Motor neuron (in vitro differentiated cells): ENCODE measurements around the gene FBXL19. TPM values are rescaled to one million over a fixed set of nuclear protein-coding genes. Genes with fewer than 3 reads are reported as not detected.

Source experiments
- ATAC-seq, 8 experiments: fragments of 200-7000 bp; cut with Tn5 transposase; replicated peaks in 6 of 8; 2 replicates each; pipeline ENCODE4 v1.8.0; 2021; ENCODE audit warnings: mild to moderate bottlenecking in 8 of 8, moderate library complexity in 8 of 8
- H3K27ac ChIP-seq, 2 donors: fragments of 250-450 bp; sonication (Bioruptor Pico); 2 replicates each; pipeline ENCODE4 v1.9.0; 2021; ENCODE audit warnings: antibody characterized with exemption in 2 of 2, mild to moderate bottlenecking in 2 of 2, moderate library complexity in 1 of 2
- H3K4me1 ChIP-seq, 2 donors: fragments of 250-450 bp; sonication (Bioruptor Pico); replicated peaks in 1 of 2; 2 replicates each; pipeline ENCODE4 v1.6.1; 2021; ENCODE audit warnings: antibody characterized with exemption in 2 of 2, mild to moderate bottlenecking in 2 of 2, moderate library complexity in 1 of 2
- H3K4me3 ChIP-seq, 5 donors: fragments of 250-450 bp; sonication (Bioruptor Pico); 2 replicates each; pipeline ENCODE4 v1.9.0; 2021; ENCODE audit warnings: antibody characterized with exemption in 5 of 5, mild to moderate bottlenecking in 5 of 5, moderate library complexity in 4 of 5
- WGBS, 10 experiments: fragments of 450-650 bp; shearing (Covaris generic); methylation state at CpG; one replicate each; pipeline ENCODE4 v1.0.0; 2022; 5-methylcytosine and 5-hydroxymethylcytosine counted together
- in situ Hi-C, 9 experiments: fragments of 400-800 bp; cut with MboI; loops; one replicate each; pipeline ENCODE4 v1.15.0; 2021; ENCODE audit warnings: low sequenced_read_pairs in 9 of 9, low pct_unique_long_range_greater_than_20kb in 2 of 9; ENCODE audit not compliant: unreplicated experiment in 9 of 9
- total RNA-seq, 8 experiments: library from RNA; unstranded; fragments of 300-600 nt; gene quantifications; 2 replicates each; pipeline versions ENCODE4 v1.2.3 to v1.2.4, GENCODE V29; 2022

Gene FBXL19
- total RNA-seq, 8 experiments from 2014 or later, result 10.4 to 49.8 (median 31.4) TPM

GRCh38 chr16:30983289-30983889 is 60.0 kb downstream of the FBXL19 start:
- in situ Hi-C loops, result loop anchor here in 4 of 9 experiments (25.0 kb wide), 3 partner anchors 179 to 879 kb away; partner anchors contain the start of genes COX6A2 (in 2 of the 4), ZNF843 (in 2 of the 4), PRSS36 (in 1 of the 4) and ZNF267 (in 1 of the 4)

GRCh38 chr16:30983898-30984610 is 60.7 kb downstream of the FBXL19 start:
- no peak overlapping the region for H3K27ac ChIP-seq
- 30 to 100% (median 70%) methylated on average over 1 to 2 of the region's 14 CpGs; no CpG with 5 or more reads in 7 of the 10 experiments for WGBS, 10 experiments
- in situ Hi-C loops, result loop anchor here in 4 of 9 experiments (25.0 kb wide), 3 partner anchors 178 to 878 kb away; partner anchors contain the start of genes COX6A2 (in 2 of the 4), ZNF843 (in 2 of the 4), PRSS36 (in 1 of the 4) and ZNF267 (in 1 of the 4)
- peak in 2 of 8 experiments; percentile 0 to 2 for ATAC-seq
- H3K4me1 ChIP-seq, result peaks cover 3 to 11% of the 10 kb centered on the region in 2 donors
- no peak overlapping the region for H3K4me3 ChIP-seq

More at GRCh38 chr16:30983289-30983889, 60.0 kb downstream of the FBXL19 start:
- no peak overlapping the region for H3K27ac ChIP-seq
- H3K4me3 ChIP-seq, result no peak overlapping the region
- 93 to 100% (median 100%) methylated on average over 1 to 3 of the region's 25 CpGs; no CpG with 5 or more reads in 7 of the 10 experiments for WGBS, 10 experiments
- ATAC-seq, result peak in 2 of 8 experiments; percentile 0 to 3
- peaks cover 3 to 11% of the 10 kb centered on the region in 2 donors for H3K4me1 ChIP-seq

DNA sequence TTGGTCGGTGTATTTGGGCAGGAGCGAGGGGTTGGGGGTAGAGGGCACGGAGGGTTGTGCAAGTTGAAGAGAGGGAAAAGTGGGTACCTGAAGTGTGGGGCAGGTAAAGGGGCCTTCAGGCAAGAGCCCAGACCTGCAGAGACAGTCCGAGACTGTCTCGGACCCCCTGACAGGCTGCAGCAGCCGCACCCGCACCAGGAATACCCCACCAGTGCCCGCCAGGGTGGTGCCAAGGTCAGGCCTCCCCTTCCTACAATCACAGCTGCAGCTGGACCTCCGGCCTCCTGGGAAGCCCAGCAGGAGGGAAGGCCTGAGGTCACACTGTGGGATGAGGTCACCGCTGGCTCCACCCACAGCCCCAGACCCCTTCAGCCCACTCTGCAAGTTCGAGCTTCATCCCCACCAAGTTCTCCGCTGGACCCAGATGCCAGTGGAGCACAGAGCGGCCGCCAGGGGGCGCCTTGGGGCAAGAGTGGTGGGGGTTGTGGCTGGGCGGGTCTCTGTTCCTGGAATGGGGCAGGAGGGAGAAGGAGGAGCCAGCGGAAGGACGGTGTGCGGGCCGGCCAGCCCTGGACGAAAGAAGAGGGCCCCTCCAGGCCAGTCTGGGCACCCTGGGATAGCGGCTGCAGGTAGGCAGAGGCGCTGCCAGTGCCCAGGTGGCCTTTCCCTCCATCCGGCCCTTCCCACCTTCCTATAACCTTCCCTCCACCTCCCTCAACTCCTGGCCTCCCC is 61.5 kb downstream of the FBXL19 start, which contains the start of gene HSD3B7:
HSD3B7 (plus strand) TSS at position 539 of the 732 bp plus-strand sequence. CDS start 452 bp downstream, outside the sequence.
- 0 to 86% (median 52%) methylated on average over 1 to 6 of the region's 24 CpGs; no CpG with 5 or more reads in 5 of the 10 experiments for WGBS, 10 experiments
- H3K27ac ChIP-seq, result peak within 1 kb of the TSS in 1 of 2 donors; percentile 22
- H3K4me1 ChIP-seq, result peaks cover 3 to 11% of the 10 kb centered on the region in 2 donors
- in situ Hi-C loops, result loop anchor here in 4 of 9 experiments (25.0 kb wide), 3 partner anchors 177 to 877 kb away; partner anchors contain the start of genes COX6A2 (in 2 of the 4), ZNF843 (in 2 of the 4), PRSS36 (in 1 of the 4) and ZNF267 (in 1 of the 4)
- H3K4me3 ChIP-seq, result peak within 1 kb of the TSS in 2 of 5 donors; percentile 7 to 11
- ATAC-seq, result peak; percentile 36 to 90 (median 87)

DNA sequence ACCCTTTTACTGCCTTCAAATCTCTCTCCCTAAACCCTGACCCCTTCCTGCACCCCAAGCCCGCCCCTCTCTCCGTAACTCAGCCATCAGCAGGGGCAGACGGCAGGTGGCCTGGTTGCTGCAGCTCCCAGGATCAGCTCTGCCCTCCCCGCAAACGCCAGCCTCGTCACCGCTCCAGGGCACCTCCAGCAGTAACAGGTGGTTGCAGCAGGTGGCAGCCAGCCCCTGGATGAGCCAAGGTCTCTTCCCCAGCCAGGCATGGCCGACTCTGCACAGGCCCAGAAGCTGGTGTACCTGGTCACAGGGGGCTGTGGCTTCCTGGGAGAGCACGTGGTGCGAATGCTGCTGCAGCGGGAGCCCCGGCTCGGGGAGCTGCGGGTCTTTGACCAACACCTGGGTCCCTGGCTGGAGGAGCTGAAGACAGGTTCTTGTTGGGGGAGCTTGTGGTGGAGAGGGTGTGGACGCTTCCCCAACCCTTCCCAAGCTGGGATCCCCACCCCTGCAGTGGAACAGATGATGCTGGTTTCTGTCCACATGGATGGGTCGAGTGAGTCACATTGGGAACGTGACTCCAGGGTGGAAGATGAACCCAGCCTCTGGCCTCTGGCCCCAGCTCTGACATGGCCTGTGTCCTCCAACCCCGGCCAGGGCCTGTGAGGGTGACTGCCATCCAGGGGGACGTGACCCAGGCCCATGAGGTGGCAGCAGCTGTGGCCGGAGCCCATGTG is 62.2 kb downstream of the FBXL19 start:
- in situ Hi-C loops, result loop anchor here in 4 of 9 experiments (25.0 kb wide), 3 partner anchors 177 to 877 kb away; partner anchors contain the start of genes COX6A2 (in 2 of the 4), ZNF843 (in 2 of the 4), PRSS36 (in 1 of the 4) and ZNF267 (in 1 of the 4)
- 0 to 100% (median 63%) methylated on average over 1 to 4 of the region's 20 CpGs; no CpG with 5 or more reads in 6 of the 10 experiments for WGBS, 10 experiments

GRCh38 chr16:30986129-30986991 is 63.0 kb downstream of the FBXL19 start:
- in situ Hi-C loops, result loop anchor here in 4 of 9 experiments (25.0 kb wide), 3 partner anchors 176 to 876 kb away; partner anchors contain the start of genes COX6A2 (in 2 of the 4), ZNF843 (in 2 of the 4), PRSS36 (in 1 of the 4) and ZNF267 (in 1 of the 4)
- no peak overlapping the region for H3K4me3 ChIP-seq
- no peak overlapping the region for H3K27ac ChIP-seq
- 87 to 100% (median 100%) methylated on average over 1 to 3 of the region's 29 CpGs; no CpG with 5 or more reads in 6 of the 10 experiments for WGBS, 10 experiments
- no peak for ATAC-seq
- H3K4me1 ChIP-seq, result peaks cover 3 to 11% of the 10 kb centered on the region in 2 donors

More for the DNA sequence above, 62.2 kb downstream of the FBXL19 start:
- Histone ChIP-seq H3K4me3 (peak overlapping the region in 2 of 5 donors; percentile 7 to 11), H3K27ac (peak overlapping the region in 1 of 2 donors; percentile 22), H3K4me1 (peaks cover 3 to 11% of the 10 kb centered on the region in 2 donors)
- peak; percentile 17 to 50 (median 41) for ATAC-seq

DNA sequence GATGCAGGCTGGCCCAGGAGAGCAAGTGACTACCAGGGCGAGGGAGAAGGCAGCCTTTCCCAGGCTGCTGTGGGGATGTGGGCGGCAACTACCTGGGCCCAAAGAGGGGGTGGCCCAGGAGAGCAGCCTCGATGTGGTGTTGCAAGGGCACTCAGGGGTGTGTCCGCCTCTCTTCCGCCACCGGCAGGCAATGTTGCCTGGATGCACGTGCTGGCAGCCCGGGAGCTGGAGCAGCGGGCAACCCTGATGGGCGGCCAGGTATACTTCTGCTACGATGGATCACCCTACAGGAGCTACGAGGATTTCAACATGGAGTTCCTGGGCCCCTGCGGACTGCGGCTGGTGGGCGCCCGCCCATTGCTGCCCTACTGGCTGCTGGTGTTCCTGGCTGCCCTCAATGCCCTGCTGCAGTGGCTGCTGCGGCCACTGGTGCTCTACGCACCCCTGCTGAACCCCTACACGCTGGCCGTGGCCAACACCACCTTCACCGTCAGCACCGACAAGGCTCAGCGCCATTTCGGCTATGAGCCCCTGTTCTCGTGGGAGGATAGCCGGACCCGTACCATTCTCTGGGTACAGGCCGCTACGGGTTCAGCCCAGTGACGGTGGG is 64.3 kb downstream of the FBXL19 start:
- 70 to 100% (median 91%) methylated on average over 1 to 21 of the region's 30 CpGs; no CpG with 5 or more reads in 3 of the 10 experiments for WGBS, 10 experiments
- H3K4me3 ChIP-seq, result no peak overlapping the region
- no peak overlapping the region for H3K27ac ChIP-seq
- H3K4me1 ChIP-seq, result peaks cover 3 to 11% of the 10 kb centered on the region in 2 donors
- in situ Hi-C loops, result loop anchor here in 4 of 9 experiments (25.0 kb wide), 3 partner anchors 175 to 875 kb away; partner anchors contain the start of genes COX6A2 (in 2 of the 4), ZNF843 (in 2 of the 4), PRSS36 (in 1 of the 4) and ZNF267 (in 1 of the 4)
- no peak for ATAC-seq

DNA sequence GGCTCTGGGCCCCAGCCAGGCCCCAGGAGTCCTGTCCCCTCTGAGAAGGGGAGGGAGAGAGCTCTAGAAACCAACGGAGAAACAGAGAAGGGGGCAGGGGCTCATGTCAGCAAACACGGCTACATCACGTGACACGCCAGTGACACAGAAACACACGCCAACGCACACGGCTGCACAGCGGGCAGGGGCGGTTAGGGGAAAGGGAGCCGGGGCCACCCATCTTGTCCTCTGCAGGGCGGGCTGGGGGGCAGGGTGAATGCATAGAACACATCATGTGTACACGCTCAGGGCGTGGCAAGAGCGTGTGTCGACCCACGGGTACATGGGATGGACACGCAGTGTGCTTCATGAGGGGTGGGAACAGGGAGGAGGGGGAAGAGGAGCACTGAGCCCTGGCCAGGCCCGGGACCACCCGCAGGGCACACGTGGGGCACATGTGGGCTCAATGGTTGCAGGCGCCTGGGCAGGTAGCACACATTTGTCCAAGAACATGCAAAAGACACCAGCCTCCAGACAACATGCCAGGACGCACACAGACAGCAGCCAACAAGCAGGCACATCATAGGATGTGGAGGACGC is 66.2 kb downstream of the FBXL19 start:
- ATAC-seq, result no peak
- H3K4me3 ChIP-seq, result no peak overlapping the region
- H3K27ac ChIP-seq, result no peak overlapping the region
- in situ Hi-C loops, result loop anchor here in 4 of 9 experiments (25.0 kb wide), 3 partner anchors 173 to 873 kb away; partner anchors contain the start of genes COX6A2 (in 2 of the 4), ZNF843 (in 2 of the 4), PRSS36 (in 1 of the 4) and ZNF267 (in 1 of the 4)
- 91 to 100% methylated on average over 1 to 7 of the region's 23 CpGs; no CpG with 5 or more reads in 8 of the 10 experiments for WGBS, 10 experiments
- peaks cover 3 to 11% of the 10 kb centered on the region in 2 donors for H3K4me1 ChIP-seq

DNA sequence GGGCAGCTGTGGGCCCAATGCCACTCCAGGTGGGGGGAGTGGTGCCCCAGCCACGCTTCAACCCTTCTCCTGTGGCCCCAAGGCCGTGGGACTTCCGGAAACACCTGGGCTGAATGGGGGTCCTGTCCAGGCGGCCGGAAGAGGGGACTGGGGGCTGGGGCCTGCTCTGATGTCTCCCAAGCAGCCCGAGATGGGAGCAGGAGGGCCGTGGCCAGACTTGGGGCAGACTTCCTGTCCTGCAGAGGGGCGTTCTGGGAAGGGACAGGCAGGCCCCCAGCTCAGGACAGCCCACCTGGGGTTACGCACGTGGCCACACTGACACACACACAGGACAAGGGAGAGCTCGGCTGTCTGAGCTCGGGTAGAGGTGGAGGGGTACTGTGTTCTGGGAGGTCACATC is 66.7 kb downstream of the FBXL19 start:
- WGBS, 10 experiments, result 68 to 70% methylated on average over 2 to 4 of the region's 12 CpGs; no CpG with 5 or more reads in 8 of the 10 experiments
- Histone ChIP-seq H3K27ac (no peak overlapping the region), H3K4me1 (peaks cover 2 to 10% of the 10 kb centered on the region in 2 donors), H3K4me3 (no peak overlapping the region)
- in situ Hi-C loops, result loop anchor here in 4 of 9 experiments (25.0 kb wide), 3 partner anchors 172 to 872 kb away; partner anchors contain the start of genes COX6A2 (in 2 of the 4), ZNF843 (in 2 of the 4), PRSS36 (in 1 of the 4) and ZNF267 (in 1 of the 4)
- no peak for ATAC-seq

- no peak for ATAC-seq
- Histone ChIP-seq H3K4me1 (peaks cover 0 to under 1% of the 10 kb centered on the region in 2 donors), H3K27ac (no peak overlapping the region), H3K4me3 (no peak overlapping the region)
- in situ Hi-C loops, result loop anchor here in 4 of 9 experiments (25.0 kb wide), 3 partner anchors 171 to 871 kb away; partner anchors contain the start of genes COX6A2 (in 2 of the 4), ZNF843 (in 2 of the 4), PRSS36 (in 1 of the 4) and ZNF267 (in 1 of the 4)
- WGBS, 10 experiments, result 40 to 60% (median 60%) methylated on average over 1 of the region's 8 CpGs; no CpG with 5 or more reads in 6 of the 10 experiments
These were observed 67.7 kb downstream of the FBXL19 start for GRCh38 chr16:30991052-30991451.
